GM12801 (cell line): ENCODE measurements around the gene WDR81.

ENCODE experiments used
- CTCF ChIP-seq: IDR thresholded peaks from one replicate; pipeline ENCODE4 v1.5.1; 2011; ENCODE audit warnings: control low read depth; ENCODE audit not compliant: insufficient read length; ENCODE audit errors: extremely low read depth

WDR81 gene

GRCh38 chr17:1724869-1725641 is 551 bp downstream of the WDR81 start:
- TF ChIP-seq CTCF = no peak

DNA sequence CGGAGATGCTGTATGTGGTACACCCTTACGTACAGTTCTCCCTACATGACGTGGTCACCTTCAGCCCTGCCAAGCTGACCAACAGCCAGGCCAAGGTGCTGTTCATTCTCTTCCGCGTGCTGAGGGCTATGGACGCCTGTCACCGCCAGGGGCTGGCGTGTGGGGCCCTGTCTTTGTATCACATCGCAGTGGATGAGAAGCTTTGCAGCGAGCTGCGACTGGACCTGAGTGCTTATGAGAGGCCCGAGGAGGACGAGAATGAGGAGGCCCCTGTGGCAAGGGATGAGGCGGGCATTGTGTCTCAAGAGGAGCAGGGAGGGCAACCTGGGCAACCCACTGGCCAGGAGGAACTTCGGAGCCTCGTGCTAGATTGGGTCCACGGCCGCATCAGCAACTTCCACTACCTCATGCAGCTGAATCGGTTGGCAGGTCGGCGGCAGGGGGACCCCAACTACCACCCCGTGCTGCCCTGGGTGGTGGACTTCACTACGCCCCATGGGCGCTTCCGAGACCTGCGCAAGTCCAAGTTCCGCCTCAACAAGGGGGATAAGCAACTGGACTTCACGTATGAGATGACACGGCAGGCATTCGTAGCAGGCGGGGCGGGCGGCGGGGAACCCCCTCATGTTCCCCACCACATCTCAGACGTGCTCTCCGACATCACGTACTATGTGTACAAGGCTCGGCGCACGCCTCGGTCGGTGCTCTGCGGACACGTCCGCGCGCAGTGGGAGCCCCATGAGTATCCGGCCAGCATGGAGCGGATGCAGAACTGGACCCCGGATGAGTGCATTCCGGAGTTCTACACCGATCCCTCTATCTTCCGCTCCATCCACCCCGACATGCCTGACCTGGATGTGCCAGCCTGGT is 1.4 kb downstream of the WDR81 start:
- TF ChIP-seq CTCF = no peak

GRCh38 chr17:1726626-1727257 is 2.2 kb downstream of the WDR81 start:
- no peak for TF ChIP-seq CTCF

DNA sequence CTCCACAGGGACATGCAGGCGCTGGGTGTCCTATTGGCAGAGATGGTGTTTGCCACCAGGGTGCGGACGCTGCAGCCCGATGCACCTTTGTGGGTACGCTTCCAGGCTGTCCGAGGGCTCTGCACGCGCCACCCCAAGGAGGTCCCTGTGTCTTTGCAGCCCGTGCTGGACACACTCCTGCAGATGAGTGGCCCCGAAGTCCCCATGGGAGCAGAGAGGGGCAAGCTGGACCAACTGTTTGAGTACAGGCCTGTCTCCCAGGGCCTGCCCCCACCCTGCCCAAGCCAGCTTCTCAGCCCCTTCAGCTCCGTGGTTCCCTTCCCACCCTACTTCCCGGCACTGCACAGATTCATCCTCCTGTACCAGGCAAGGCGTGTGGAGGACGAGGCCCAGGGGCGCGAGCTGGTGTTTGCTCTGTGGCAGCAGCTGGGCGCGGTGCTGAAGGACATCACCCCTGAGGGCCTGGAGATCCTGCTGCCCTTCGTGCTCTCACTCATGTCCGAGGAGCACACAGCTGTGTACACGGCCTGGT is 2.8 kb downstream of the WDR81 start:
- TF ChIP-seq CTCF = no peak

DNA sequence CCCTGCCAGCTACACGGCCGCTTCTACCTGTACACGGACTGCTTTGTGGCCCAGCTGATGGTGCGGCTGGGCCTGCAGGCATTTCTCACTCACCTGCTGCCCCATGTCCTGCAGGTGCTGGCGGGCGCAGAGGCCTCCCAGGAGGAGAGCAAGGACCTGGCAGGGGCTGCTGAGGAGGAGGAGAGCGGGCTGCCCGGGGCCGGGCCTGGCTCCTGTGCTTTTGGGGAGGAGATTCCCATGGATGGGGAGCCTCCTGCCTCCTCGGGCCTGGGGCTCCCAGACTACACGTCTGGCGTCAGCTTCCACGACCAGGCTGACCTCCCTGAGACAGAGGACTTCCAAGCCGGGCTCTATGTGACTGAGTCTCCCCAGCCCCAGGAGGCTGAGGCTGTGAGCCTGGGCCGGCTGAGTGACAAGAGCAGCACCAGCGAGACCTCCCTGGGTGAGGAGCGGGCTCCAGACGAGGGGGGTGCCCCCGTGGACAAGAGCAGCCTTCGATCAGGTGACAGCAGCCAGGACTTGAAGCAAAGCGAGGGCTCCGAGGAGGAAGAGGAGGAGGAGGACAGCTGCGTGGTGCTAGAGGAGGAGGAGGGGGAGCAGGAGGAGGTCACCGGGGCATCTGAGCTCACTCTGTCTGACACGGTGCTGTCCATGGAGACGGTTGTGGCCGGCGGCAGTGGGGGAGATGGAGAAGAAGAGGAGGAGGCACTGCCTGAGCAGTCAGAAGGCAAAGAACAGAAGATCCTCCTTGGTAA is 3.5 kb downstream of the WDR81 start:
- no peak for TF ChIP-seq CTCF

GRCh38 chr17:1729966-1730325 is 5.4 kb downstream of the WDR81 start:
- no peak for TF ChIP-seq CTCF
